Lung (tissue), 12 donors: Measurements from ENCODE around the gene LANCL3. TPM values are rescaled to one million over a fixed set of nuclear protein-coding genes. Genes with fewer than 3 reads are reported as not detected.
A peak's percentile ranks its signal among the peaks of the same experiment; 100 is the strongest.
"Not testable (repeated sequence)": the region's sequence is repeated elsewhere in the genome, so short reads cannot be mapped to it uniquely, and the experiment has no call there.

Experiments
- ATAC-seq: fragments of 200-7000 bp; cut with Tn5 transposase; one replicate; pipeline ENCODE4 v1.9.1; 2020; ENCODE audit warnings: moderate number of reproducible peaks; ENCODE audit not compliant: insufficient read depth, low FRiP score
- DNase-seq, 3 donors: peaks; one replicate each; pipeline ENCODE4 v3.0.0-alpha.2; 2013 to 2017
- H3K27ac ChIP-seq, 2 donors: one replicate each; pipeline ENCODE4 v1.5.1; 2013; ENCODE audit warnings: mild to moderate bottlenecking in 2 of 2, moderate library complexity in 2 of 2, control low read depth in 1 of 2, inconsistent platforms in 1 of 2, low read depth in 1 of 2, low read length in 1 of 2
- H3K27me3 ChIP-seq, 3 donors: one replicate each; pipeline ENCODE4 v1.5.1; 2013; ENCODE audit warnings: low read length in 2 of 3; ENCODE audit not compliant: control insufficient read depth in 3 of 3, insufficient read depth in 3 of 3
- H3K36me3 ChIP-seq, 4 donors: one replicate each; pipeline ENCODE4 v1.5.1; 2013; ENCODE audit warnings: low read length in 4 of 4, mild to moderate bottlenecking in 1 of 4, moderate library complexity in 1 of 4; ENCODE audit not compliant: control insufficient read depth in 4 of 4, insufficient read depth in 4 of 4
- H3K4me1 ChIP-seq, 5 donors: one replicate each; pipeline ENCODE4 v1.5.1; 2013; ENCODE audit warnings: low read length in 5 of 5, mild to moderate bottlenecking in 2 of 5, moderate library complexity in 1 of 5; ENCODE audit not compliant: control insufficient read depth in 5 of 5, insufficient read depth in 5 of 5
- H3K4me3 ChIP-seq: one replicate; pipeline ENCODE4 v1.5.1; 2013; ENCODE audit warnings: mild to moderate bottlenecking, control low read depth, moderate library complexity
- H3K9ac ChIP-seq, 2 donors: one replicate each; pipeline ENCODE4 v1.5.1; 2013; ENCODE audit warnings: low read length in 2 of 2, control low read depth in 1 of 2; ENCODE audit not compliant: insufficient read depth in 1 of 2
- H3K9me3 ChIP-seq, 4 donors: one replicate each; pipeline ENCODE4 v1.5.1; 2013; ENCODE audit warnings: low read length in 3 of 4, mild to moderate bottlenecking in 1 of 4, moderate library complexity in 1 of 4; ENCODE audit not compliant: control insufficient read depth in 4 of 4, insufficient read depth in 3 of 4
- WGBS, 2 donors: extraction: QIAGEN DNeasy Blood & Tissue Kit; methylation state at CpG; one replicate each; pipeline ENCODE4 v1.1.7; 2013; 5-methylcytosine and 5-hydroxymethylcytosine counted together
- polyA plus RNA-seq, 2 donors: library from polyadenylated mRNA; stranded (reverse); fragments of 200-250 nt; gene quantifications; one replicate each; pipeline ENCODE4 v1.2.1, GENCODE V29; 2013
- total RNA-seq, 2 donors: library from RNA; depleted of rRNA in 1 of 2; stranded (reverse); fragments of >200 nt in 1 of 2; gene quantifications; one replicate each; pipeline ENCODE4 v1.2.1, GENCODE V29; 2014 to 2021
- TF ChIP-seq, protein P1 (sequence below): IDR thresholded peaks from 2 replicates; pipeline ENCODE4 v1.5.1; 2012; ENCODE audit warnings: mild to moderate bottlenecking; ENCODE audit errors: control extremely low read depth, extremely low read depth
- donor health status: control.
- donor health status: control.
- donor health status: Bipolar disorder and iron deficiency.
- donor health status: healthy.
- donor health status: DM: yes; HTN: yes; CAD: no.

Gene LANCL3
- total and polyA plus RNA-seq, 4 donors: 0.43 to 10.7 (median 1.4) TPM

- no peak overlapping the region for H3K9ac ChIP-seq
- peaks cover 0 to 4% (median 0%) of the 10 kb centered on the region in 3 donors for H3K27me3 ChIP-seq
- DNase-seq (peak in 1 of 3 donors; percentile 23), ATAC-seq (no peak)
- no peak overlapping the region for H3K4me3 ChIP-seq
- no peaks in the 10 kb centered on the region for H3K9me3 ChIP-seq
- WGBS, 2 donors: 48 to 76% methylated on average over 6 of the region's 6 CpGs
- no peaks in the 10 kb centered on the region for H3K4me1 ChIP-seq
- TF ChIP-seq, protein P1, sequence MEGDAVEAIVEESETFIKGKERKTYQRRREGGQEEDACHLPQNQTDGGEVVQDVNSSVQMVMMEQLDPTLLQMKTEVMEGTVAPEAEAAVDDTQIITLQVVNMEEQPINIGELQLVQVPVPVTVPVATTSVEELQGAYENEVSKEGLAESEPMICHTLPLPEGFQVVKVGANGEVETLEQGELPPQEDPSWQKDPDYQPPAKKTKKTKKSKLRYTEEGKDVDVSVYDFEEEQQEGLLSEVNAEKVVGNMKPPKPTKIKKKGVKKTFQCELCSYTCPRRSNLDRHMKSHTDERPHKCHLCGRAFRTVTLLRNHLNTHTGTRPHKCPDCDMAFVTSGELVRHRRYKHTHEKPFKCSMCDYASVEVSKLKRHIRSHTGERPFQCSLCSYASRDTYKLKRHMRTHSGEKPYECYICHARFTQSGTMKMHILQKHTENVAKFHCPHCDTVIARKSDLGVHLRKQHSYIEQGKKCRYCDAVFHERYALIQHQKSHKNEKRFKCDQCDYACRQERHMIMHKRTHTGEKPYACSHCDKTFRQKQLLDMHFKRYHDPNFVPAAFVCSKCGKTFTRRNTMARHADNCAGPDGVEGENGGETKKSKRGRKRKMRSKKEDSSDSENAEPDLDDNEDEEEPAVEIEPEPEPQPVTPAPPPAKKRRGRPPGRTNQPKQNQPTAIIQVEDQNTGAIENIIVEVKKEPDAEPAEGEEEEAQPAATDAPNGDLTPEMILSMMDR: no peak
- no peaks in the 10 kb centered on the region for H3K36me3 ChIP-seq
- H3K27ac ChIP-seq: no peak overlapping the region
Measured at GRCh38 chrX:37644381-37645305, 73.2 kb downstream of the LANCL3 start.

DNA sequence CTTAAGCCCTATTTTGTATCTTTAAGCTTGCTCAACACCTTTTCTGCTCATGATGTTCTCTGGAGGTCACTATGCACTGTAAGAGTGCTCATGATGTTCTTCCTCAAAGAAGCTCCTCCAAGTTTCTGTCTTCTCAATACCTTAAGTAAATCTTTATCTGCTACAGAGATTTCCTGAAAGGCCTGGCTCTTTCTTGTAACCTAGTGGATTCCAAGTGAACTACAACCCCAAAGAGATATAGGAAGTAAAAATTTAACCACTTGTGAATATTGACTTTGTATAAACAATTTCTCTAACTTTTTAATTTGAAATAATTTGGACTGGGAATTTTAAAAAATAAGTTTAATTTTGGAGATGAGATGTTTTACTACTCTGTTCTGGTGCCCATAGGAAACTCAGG, 74.8 kb downstream of the LANCL3 start:
- no peak overlapping the region for H3K9ac ChIP-seq
- no peak overlapping the region for H3K27ac ChIP-seq
- no peak overlapping the region for H3K4me3 ChIP-seq
- no peak for DNase-seq
- H3K36me3 ChIP-seq: no peaks in the 10 kb centered on the region
- no peaks in the 10 kb centered on the region for H3K9me3 ChIP-seq
- peaks cover 0 to 4% (median 0%) of the 10 kb centered on the region in 3 donors for H3K27me3 ChIP-seq
- TF ChIP-seq, protein P1: no peak
- no peak for ATAC-seq
- no peaks in the 10 kb centered on the region for H3K4me1 ChIP-seq

DNA sequence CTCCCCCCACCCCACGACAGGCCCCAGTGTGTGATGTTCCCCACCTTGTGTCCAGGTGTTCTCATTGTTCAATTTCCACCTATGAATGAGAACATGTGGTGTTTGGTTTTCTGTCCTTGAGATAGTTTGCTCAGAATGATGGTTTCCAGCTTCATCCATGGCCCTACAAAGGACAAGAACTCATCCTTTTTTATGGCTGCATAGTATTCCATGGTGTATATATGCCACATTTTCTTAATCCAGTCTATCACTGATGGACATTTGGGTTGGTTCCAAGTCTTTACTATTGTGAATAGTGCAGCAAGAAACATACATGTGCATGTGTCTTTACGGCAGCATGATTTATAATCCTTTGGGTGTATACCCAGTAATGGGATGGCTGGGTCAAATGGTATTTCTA, 79.4 kb downstream of the LANCL3 start:
- ATAC-seq, DNase-seq, H3K36me3 ChIP-seq, H3K9ac ChIP-seq, H3K27ac ChIP-seq, H3K4me3 ChIP-seq, H3K4me1 ChIP-seq, H3K27me3 ChIP-seq, H3K9me3 ChIP-seq: not testable (repeated sequence)
- 87 to 100% methylated on average over 2 of the region's 2 CpGs for WGBS, 2 donors

- Histone ChIP-seq H3K4me1 (no peaks in the 10 kb centered on the region), H3K4me3 (no peak overlapping the region)
- WGBS, 2 donors: 64 to 83% methylated on average over 1 of the region's 1 CpG
Measured at GRCh38 chrX:37651921-37652452, 80.5 kb downstream of the LANCL3 start.

More at GRCh38 chrX:37651921-37652452, 80.5 kb downstream of the LANCL3 start:
- DNase-seq (no peak), ATAC-seq (no peak)
- Histone ChIP-seq H3K36me3 (no peaks in the 10 kb centered on the region), H3K27ac (no peak overlapping the region), H3K9me3 (peaks cover 0 to 2% (median 0%) of the 10 kb centered on the region in 4 donors), H3K9ac (no peak overlapping the region), H3K27me3 (peaks cover 0 to 9% (median 4%) of the 10 kb centered on the region in 3 donors)
- TF ChIP-seq, protein P1: no peak
